ENCODE results near the gene TEAD3. TPM values are rescaled to one million over a fixed set of nuclear protein-coding genes. Genes with fewer than 3 reads are reported as not detected.
A peak's percentile ranks its signal among the peaks of the same experiment; 100 is the strongest.
"Not testable (repeated sequence)": the region's sequence is repeated elsewhere in the genome, so short reads cannot be mapped to it uniquely, and the experiment has no call there.

Gene TEAD3
- total RNA-seq, 8 experiments from 2014 or later: 2.5 to 8.2 (median 4.4) TPM

GRCh38 chr6:35522151-35522550, 25.3 kb upstream of the TEAD3 start:
- in situ Hi-C loops (cut with MboI; ENCODE audit: low pct_unique_long_range_greater_than_20kb in 2 of 9, low sequenced_read_pairs in 9 of 9, unreplicated experiment in 9 of 9): loop anchor here in 2 of 9 experiments (10.0 kb wide), 1 partner anchor 213 kb away; the partner anchor contains the start of gene ARMC12 (in 2 of the 2)
- Histone ChIP-seq H3K27ac (no peak overlapping the region), H3K4me1 (replicated peaks in 1 of 2) (no peaks in the 10 kb centered on the region), H3K4me3 (no peak overlapping the region)
- WGBS, 10 experiments: 20 to 100% (median 83%) methylated on average over 1 to 8 of the region's 12 CpGs; no CpG with 5 or more reads in 5 of the 10 experiments
- peak in 1 of 8 experiments; percentile 36 for ATAC-seq (replicated peaks in 6 of 8)

GRCh38 chr6:35521235-35521634, 24.4 kb upstream of the TEAD3 start:
- ATAC-seq (replicated peaks in 6 of 8): peak in 3 of 8 experiments; percentile 28 to 42 (median 36)
- H3K27ac ChIP-seq: no peak overlapping the region
- no peak overlapping the region for H3K4me3 ChIP-seq
- in situ Hi-C loops (cut with MboI; ENCODE audit: low pct_unique_long_range_greater_than_20kb in 2 of 9, low sequenced_read_pairs in 9 of 9, unreplicated experiment in 9 of 9): loop anchor here in 2 of 9 experiments (10.0 kb wide), 1 partner anchor 214 kb away; the partner anchor contains the start of gene ARMC12 (in 2 of the 2)
- WGBS, 10 experiments: 17 to 89% (median 80%) methylated on average over 1 to 3 of the region's 4 CpGs; no CpG with 5 or more reads in 7 of the 10 experiments
- no peaks in the 10 kb centered on the region for H3K4me1 ChIP-seq (replicated peaks in 1 of 2)

GRCh38 chr6:35519313-35520015, 22.6 kb upstream of the TEAD3 start:
- H3K27ac ChIP-seq: no peak overlapping the region
- no peaks in the 10 kb centered on the region for H3K4me1 ChIP-seq (replicated peaks in 1 of 2)
- no peak for ATAC-seq (replicated peaks in 6 of 8)
- 17 to 100% (median 77%) methylated on average over 1 to 6 of the region's 9 CpGs for WGBS, 10 experiments
- in situ Hi-C loops (cut with MboI; ENCODE audit: low pct_unique_long_range_greater_than_20kb in 2 of 9, low sequenced_read_pairs in 9 of 9, unreplicated experiment in 9 of 9): loop anchor here in 2 of 9 experiments (10.0 kb wide), 1 partner anchor 215 kb away; the partner anchor contains the start of gene ARMC12 (in 2 of the 2)
- H3K4me3 ChIP-seq: no peak overlapping the region

- 83 to 100% (median 96%) methylated on average over 1 to 6 of the region's 6 CpGs; no CpG with 5 or more reads in 1 of the 10 experiments for WGBS, 10 experiments
- in situ Hi-C loops (cut with MboI; ENCODE audit: low pct_unique_long_range_greater_than_20kb in 2 of 9, low sequenced_read_pairs in 9 of 9, unreplicated experiment in 9 of 9): no loop called here
- no peak for ATAC-seq (replicated peaks in 6 of 8)
Measured at GRCh38 chr6:35518566-35519312, 21.9 kb upstream of the TEAD3 start.

GRCh38 chr6:35517978-35518377, 21.1 kb upstream of the TEAD3 start:
- 32 to 92% (median 83%) methylated on average over 1 to 7 of the region's 7 CpGs for WGBS, 10 experiments
- H3K4me3 ChIP-seq; H3K4me1 ChIP-seq (replicated peaks in 1 of 2); ATAC-seq (replicated peaks in 6 of 8); H3K27ac ChIP-seq; in situ Hi-C loops (cut with MboI; ENCODE audit: low pct_unique_long_range_greater_than_20kb in 2 of 9, low sequenced_read_pairs in 9 of 9, unreplicated experiment in 9 of 9): not testable (repeated sequence)

More at GRCh38 chr6:35518566-35519312, 21.9 kb upstream of the TEAD3 start:
- Histone ChIP-seq H3K4me1 (replicated peaks in 1 of 2) (no peaks in the 10 kb centered on the region), H3K27ac (no peak overlapping the region), H3K4me3 (no peak overlapping the region)

GRCh38 chr6:35516712-35517111, 19.8 kb upstream of the TEAD3 start:
- ATAC-seq (replicated peaks in 6 of 8): no peak
- no peak overlapping the region for H3K4me3 ChIP-seq
- no peak overlapping the region for H3K27ac ChIP-seq
- H3K4me1 ChIP-seq (replicated peaks in 1 of 2): peaks cover 5% of the 10 kb centered on the region in 2 donors
- in situ Hi-C loops (cut with MboI; ENCODE audit: low pct_unique_long_range_greater_than_20kb in 2 of 9, low sequenced_read_pairs in 9 of 9, unreplicated experiment in 9 of 9): no loop called here
- 0 to 94% (median 63%) methylated on average over 1 to 4 of the region's 6 CpGs; no CpG with 5 or more reads in 3 of the 10 experiments for WGBS, 10 experiments

- H3K4me1 ChIP-seq (replicated peaks in 1 of 2): peaks cover 6 to 11% of the 10 kb centered on the region in 2 donors
- WGBS, 10 experiments: 20 to 100% (median 81%) methylated on average over 1 to 4 of the region's 6 CpGs; no CpG with 5 or more reads in 3 of the 10 experiments
- in situ Hi-C loops (cut with MboI; ENCODE audit: low pct_unique_long_range_greater_than_20kb in 2 of 9, low sequenced_read_pairs in 9 of 9, unreplicated experiment in 9 of 9); H3K4me3 ChIP-seq; ATAC-seq (replicated peaks in 6 of 8); H3K27ac ChIP-seq: not testable (repeated sequence)
Measured at GRCh38 chr6:35515939-35516338, 19.1 kb upstream of the TEAD3 start.

- no peak for ATAC-seq (replicated peaks in 6 of 8)
- H3K4me3 ChIP-seq: no peak overlapping the region
- H3K27ac ChIP-seq: no peak overlapping the region
- WGBS, 10 experiments: 43 to 100% (median 83%) methylated on average over 1 to 3 of the region's 4 CpGs; no CpG with 5 or more reads in 1 of the 10 experiments
- in situ Hi-C loops (cut with MboI; ENCODE audit: low pct_unique_long_range_greater_than_20kb in 2 of 9, low sequenced_read_pairs in 9 of 9, unreplicated experiment in 9 of 9): no loop called here
- peaks cover 6 to 11% of the 10 kb centered on the region in 2 donors for H3K4me1 ChIP-seq (replicated peaks in 1 of 2)
Measured at GRCh38 chr6:35514587-35514986, 17.7 kb upstream of the TEAD3 start.

GRCh38 chr6:35512740-35513139, 15.9 kb upstream of the TEAD3 start, which contains the start of gene TULP1:
Gene TULP1, minus strand, starts transcription at chr6:35512896. Its CDS starts 38 bp downstream, at chr6:35512858.
- ATAC-seq (replicated peaks in 6 of 8): no peak
- WGBS, 10 experiments: 50% methylated on average over 2 of the region's 10 CpGs; no CpG with 5 or more reads in 9 of the 10 experiments
- Histone ChIP-seq H3K27ac (no peak within 1 kb of the TSS), H3K4me3 (no peak within 1 kb of the TSS), H3K4me1 (replicated peaks in 1 of 2) (peaks cover 9 to 13% of the 10 kb centered on the region in 2 donors)
- in situ Hi-C loops (cut with MboI; ENCODE audit: low pct_unique_long_range_greater_than_20kb in 2 of 9, low sequenced_read_pairs in 9 of 9, unreplicated experiment in 9 of 9): no loop called here

GRCh38 chr6:35512006-35512405, 15.1 kb upstream of the TEAD3 start:
- WGBS, 10 experiments: no CpG with 5 or more reads among the region's 26 CpGs
- peak in 3 of 8 experiments; percentile 10 to 27 (median 17) for ATAC-seq (replicated peaks in 6 of 8)
- no peak overlapping the region for H3K27ac ChIP-seq
- no peak overlapping the region for H3K4me3 ChIP-seq
- peaks cover 9 to 13% of the 10 kb centered on the region in 2 donors for H3K4me1 ChIP-seq (replicated peaks in 1 of 2)
- in situ Hi-C loops (cut with MboI; ENCODE audit: low pct_unique_long_range_greater_than_20kb in 2 of 9, low sequenced_read_pairs in 9 of 9, unreplicated experiment in 9 of 9): no loop called here

- H3K4me3 ChIP-seq: no peak overlapping the region
- in situ Hi-C loops (cut with MboI; ENCODE audit: low pct_unique_long_range_greater_than_20kb in 2 of 9, low sequenced_read_pairs in 9 of 9, unreplicated experiment in 9 of 9): no loop called here
- ATAC-seq (replicated peaks in 6 of 8): peak in 3 of 8 experiments; percentile 15 to 27 (median 19)
- WGBS, 10 experiments: 61% methylated on average over 6 of the region's 32 CpGs; no CpG with 5 or more reads in 9 of the 10 experiments
- peaks cover 9 to 13% of the 10 kb centered on the region in 2 donors for H3K4me1 ChIP-seq (replicated peaks in 1 of 2)
- H3K27ac ChIP-seq: no peak overlapping the region
Measured at GRCh38 chr6:35511562-35511941, 14.7 kb upstream of the TEAD3 start.

- no peak overlapping the region for H3K4me3 ChIP-seq
- H3K27ac ChIP-seq: no peak overlapping the region
- WGBS, 10 experiments: 30 to 100% (median 57%) methylated on average over 1 to 2 of the region's 7 CpGs; no CpG with 5 or more reads in 5 of the 10 experiments
- peaks cover 9 to 13% of the 10 kb centered on the region in 2 donors for H3K4me1 ChIP-seq (replicated peaks in 1 of 2)
- in situ Hi-C loops (cut with MboI; ENCODE audit: low pct_unique_long_range_greater_than_20kb in 2 of 9, low sequenced_read_pairs in 9 of 9, unreplicated experiment in 9 of 9): no loop called here
- ATAC-seq (replicated peaks in 6 of 8): no peak
Measured at GRCh38 chr6:35510916-35511561, 14.2 kb upstream of the TEAD3 start.

Data from motor neuron (in vitro differentiated cells).